Caco-2 (cell line): ENCODE data around the gene HARS1. TPM values are rescaled to one million over a fixed set of nuclear protein-coding genes. Genes with fewer than 3 reads are reported as not detected.
A peak's percentile ranks its signal among the peaks of the same experiment; 100 is the strongest.
"Not testable (repeated sequence)": the region's sequence is repeated elsewhere in the genome, so short reads cannot be mapped to it uniquely, and the experiment has no call there.

Experiments used
- BruUV-seq: library from RNA; stranded (reverse); fragments of 400-500 nt; replicated peaks from 2 replicates; lab custom pipeline; 2021; lab: Mats Ljungman, UMichigan
- CTCF ChIA-PET: fragments of 300-600 bp; sonication (Branson Sonifier 250); formaldehyde crosslinking; loops from one replicate; lab custom pipeline; 2022; ENCODE audit warnings: antibody characterized with exemption; lab: Charles Lee
- POLR2A ChIA-PET: fragments of 300-600 bp; sonication (Branson Sonifier 250); formaldehyde crosslinking; loops from one replicate; lab custom pipeline; 2022; ENCODE audit warnings: antibody characterized with exemption; lab: Charles Lee
- DNase-seq, 2 experiments: peaks; one replicate each; pipeline versions ENCODE4 v3.0.0 to v3.0.0-alpha.2; 2020 to 2022
- H3K27me3 ChIP-seq: replicated peaks from 2 replicates; pipeline ENCODE4 v1.6.0; 2011; ENCODE audit warnings: low read length; ENCODE audit not compliant: control insufficient read depth, insufficient read depth
- H3K36me3 ChIP-seq: 2 replicates; pipeline ENCODE4 v1.5.1; 2011; ENCODE audit warnings: low read length; ENCODE audit not compliant: control insufficient read depth, insufficient read depth
- H3K4me1 ChIP-seq: fragments of 250-450 bp; sonication (Bioruptor Pico); 2 replicates; pipeline ENCODE4 v1.5.1; 2020; ENCODE audit warnings: mild to moderate bottlenecking
- H3K4me3 ChIP-seq: 2 replicates; pipeline ENCODE4 v1.5.1; 2011; ENCODE audit warnings: low read depth, mild to moderate bottlenecking, control low read depth, low read length
- H3K9me3 ChIP-seq: fragments of 250-450 bp; sonication (Bioruptor Pico); 2 replicates; pipeline ENCODE4 v1.5.1; 2020; ENCODE audit warnings: mild to moderate bottlenecking, moderate library complexity
- H3K27ac Mint-ChIP-seq: one replicate; pipeline ENCODE4 v1.8.0; 2022; ENCODE audit warnings: mixed read lengths; ENCODE audit not compliant: unreplicated experiment
- H3K27me3 Mint-ChIP-seq: one replicate; pipeline ENCODE4 v1.8.0; 2022; ENCODE audit warnings: mixed read lengths; ENCODE audit not compliant: insufficient read depth, unreplicated experiment
- H3K36me3 Mint-ChIP-seq: one replicate; pipeline ENCODE4 v1.8.0; 2022; ENCODE audit warnings: mild to moderate bottlenecking, mixed read lengths; ENCODE audit not compliant: insufficient read depth, unreplicated experiment
- H3K4me1 Mint-ChIP-seq: one replicate; pipeline ENCODE4 v1.8.0; 2022; ENCODE audit warnings: low read depth, mixed read lengths; ENCODE audit not compliant: unreplicated experiment
- H3K4me3 Mint-ChIP-seq: one replicate; pipeline ENCODE4 v1.8.0; 2022; ENCODE audit warnings: mild to moderate bottlenecking, moderate library complexity, mixed read lengths; ENCODE audit not compliant: unreplicated experiment
- H3K9me3 Mint-ChIP-seq: one replicate; pipeline ENCODE4 v1.8.0; 2022; ENCODE audit warnings: mixed read lengths; ENCODE audit not compliant: unreplicated experiment
- intact Hi-C: fragments of 100-400 bp; cut with micrococcal nuclease; formaldehyde crosslinking; loops from one replicate; pipeline ENCODE4 v1.10.0; 2022; ENCODE audit not compliant: unreplicated experiment
- total RNA-seq: library from RNA; stranded (reverse); gene quantifications from 2 replicates; pipeline ENCODE4 v1.2.3, GENCODE V29; 2022
- TF ChIP-seq, protein P1 (sequence below), 2 experiments: fragments of 200-600 bp in 1 of 2; IDR thresholded peaks; 1 replicate in 1 of 2; 2 replicates in 1 of 2; pipeline versions ENCODE4 v1.5.1 to v1.8.0; 2011 to 2022; ENCODE audit warnings: antibody characterized with exemption in 1 of 2, control low read depth in 1 of 2, inconsistent platforms in 1 of 2, low read depth in 1 of 2, low read length in 1 of 2, mild to moderate bottlenecking in 1 of 2, moderate library complexity in 1 of 2; ENCODE audit not compliant: insufficient read depth in 1 of 2, severe bottlenecking in 1 of 2, unreplicated experiment in 1 of 2

HARS1 gene
- total RNA-seq, 1 experiment from 2014 or later: 83.5 TPM

DNA sequence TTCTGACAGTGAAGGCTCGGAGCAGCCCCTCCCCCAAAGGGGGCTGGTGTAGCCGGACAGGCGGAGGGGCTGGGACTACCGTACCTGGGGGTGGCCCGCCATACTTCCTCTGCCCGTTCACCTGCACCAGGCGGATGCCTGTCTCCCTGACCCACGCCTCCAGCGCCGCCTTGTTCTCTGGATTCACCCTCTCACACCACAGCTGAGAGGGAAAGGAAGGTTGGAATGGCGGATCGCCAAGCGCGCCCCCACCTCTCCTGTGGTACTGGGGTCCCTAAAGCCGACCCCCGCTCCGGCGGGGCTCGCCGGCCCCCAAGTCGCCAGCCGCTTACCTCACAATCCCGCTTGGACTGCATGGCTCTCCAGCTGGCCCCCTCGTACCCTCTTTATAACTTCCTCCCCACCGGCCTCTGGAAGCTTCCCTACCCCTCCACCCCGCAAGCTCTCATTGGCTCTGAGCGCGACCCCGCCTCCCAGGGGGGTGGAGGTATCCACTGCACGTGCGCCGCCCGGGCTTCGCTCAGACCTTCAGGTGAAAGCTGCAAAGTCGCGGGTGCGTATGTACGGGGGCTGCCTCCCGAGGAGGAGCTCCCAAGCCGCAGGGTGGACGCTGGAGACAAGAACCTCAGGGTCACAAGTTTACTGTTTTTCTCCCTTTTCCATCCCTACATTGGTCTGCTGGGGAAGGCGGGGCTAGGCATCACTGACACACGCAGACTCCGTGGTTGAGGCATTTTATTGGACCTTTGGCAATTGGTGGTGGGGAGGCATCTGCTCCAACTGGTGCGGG lies 17.8 kb downstream of the HARS1 start, which contains the start of gene DND1:
TSS of gene DND1 (minus strand) at position 390 of the 790 bp plus-strand sequence. CDS start at position 356, 34 bp downstream.
- Mint-ChIP-seq H3K27me3 (no peaks in the 10 kb centered on the region), H3K4me1 (no peaks in the 10 kb centered on the region), H3K4me3 (no peak within 1 kb of the TSS), H3K9me3 (no peaks in the 10 kb centered on the region), H3K27ac (peak within 1 kb of the TSS; percentile 18), H3K36me3 (peaks cover 59% of the 10 kb centered on the region)
- intact Hi-C loops: no loop called here
- H3K4me1 ChIP-seq: no peaks in the 10 kb centered on the region
- H3K36me3 ChIP-seq: peaks cover 4% of the 10 kb centered on the region
- no peaks in the 10 kb centered on the region for H3K9me3 ChIP-seq
- no TSS peak for BruUV-seq
- ChIA-PET POLR2A (no interaction called here), CTCF (no interaction called here)
- TF ChIP-seq, protein P1, sequence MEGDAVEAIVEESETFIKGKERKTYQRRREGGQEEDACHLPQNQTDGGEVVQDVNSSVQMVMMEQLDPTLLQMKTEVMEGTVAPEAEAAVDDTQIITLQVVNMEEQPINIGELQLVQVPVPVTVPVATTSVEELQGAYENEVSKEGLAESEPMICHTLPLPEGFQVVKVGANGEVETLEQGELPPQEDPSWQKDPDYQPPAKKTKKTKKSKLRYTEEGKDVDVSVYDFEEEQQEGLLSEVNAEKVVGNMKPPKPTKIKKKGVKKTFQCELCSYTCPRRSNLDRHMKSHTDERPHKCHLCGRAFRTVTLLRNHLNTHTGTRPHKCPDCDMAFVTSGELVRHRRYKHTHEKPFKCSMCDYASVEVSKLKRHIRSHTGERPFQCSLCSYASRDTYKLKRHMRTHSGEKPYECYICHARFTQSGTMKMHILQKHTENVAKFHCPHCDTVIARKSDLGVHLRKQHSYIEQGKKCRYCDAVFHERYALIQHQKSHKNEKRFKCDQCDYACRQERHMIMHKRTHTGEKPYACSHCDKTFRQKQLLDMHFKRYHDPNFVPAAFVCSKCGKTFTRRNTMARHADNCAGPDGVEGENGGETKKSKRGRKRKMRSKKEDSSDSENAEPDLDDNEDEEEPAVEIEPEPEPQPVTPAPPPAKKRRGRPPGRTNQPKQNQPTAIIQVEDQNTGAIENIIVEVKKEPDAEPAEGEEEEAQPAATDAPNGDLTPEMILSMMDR (IDR thresholded peaks at IDR 0.05; ENCODE audit: insufficient read depth in 1 of 2, low read depth in 1 of 2, low read length in 1 of 2, severe bottlenecking in 1 of 2, unreplicated experiment in 1 of 2): no peak
- H3K27me3 ChIP-seq: no peaks in the 10 kb centered on the region
- no peak within 1 kb of the TSS for H3K4me3 ChIP-seq
- DNase-seq: no peak

DNA sequence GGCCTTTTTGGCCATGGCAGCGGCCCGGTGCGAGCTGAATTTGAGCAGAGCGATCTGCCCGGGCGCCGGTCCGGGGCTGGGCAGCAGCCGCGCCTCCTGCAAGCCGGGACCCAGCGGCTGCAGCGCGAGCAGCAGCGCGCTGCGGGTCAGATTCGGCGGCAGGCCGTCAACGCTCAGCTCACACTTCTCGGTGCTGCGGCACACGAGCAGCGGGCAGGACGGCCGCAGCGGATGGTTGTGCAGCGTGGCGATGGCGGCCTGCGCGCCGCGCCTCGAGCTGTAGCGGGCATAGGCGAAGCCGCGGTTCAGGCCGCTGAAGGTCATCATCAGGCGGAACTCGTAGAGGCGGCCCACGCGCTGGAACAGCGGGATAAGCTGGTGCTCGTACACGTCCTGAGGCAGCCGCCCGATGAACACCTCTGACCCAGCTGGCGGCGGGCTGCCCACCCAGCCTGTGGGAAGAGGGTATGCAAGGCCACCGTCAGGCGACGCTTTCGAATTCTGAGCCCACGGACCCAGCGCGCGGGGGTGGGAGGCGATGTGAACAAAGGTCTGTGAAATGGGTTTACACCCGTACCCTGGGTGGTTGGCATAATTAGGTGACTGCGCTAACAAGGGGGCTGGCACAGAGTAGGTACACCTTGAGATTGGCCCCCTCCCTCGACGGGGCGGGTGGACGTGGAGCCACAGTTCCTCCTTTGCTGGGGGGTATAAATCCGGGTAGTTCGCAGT lies 18.5 kb downstream of the HARS1 start:
- H3K27me3 Mint-ChIP-seq: no peaks in the 10 kb centered on the region
- H3K4me1 Mint-ChIP-seq: no peaks in the 10 kb centered on the region
- H3K27me3 ChIP-seq: no peaks in the 10 kb centered on the region
- H3K9me3 ChIP-seq: no peaks in the 10 kb centered on the region
- H3K27ac Mint-ChIP-seq: no peak overlapping the region
- no peak overlapping the region for H3K4me3 ChIP-seq
- peaks cover 5% of the 10 kb centered on the region for H3K36me3 ChIP-seq
- CTCF ChIA-PET: interaction anchor here (1.1 kb wide), 1 partner anchor 25 kb away, joined by 4 read pairs; the partner anchor contains the start of gene IK
- TF ChIP-seq, protein P1 (IDR thresholded peaks at IDR 0.05; ENCODE audit: insufficient read depth in 1 of 2, low read depth in 1 of 2, low read length in 1 of 2, severe bottlenecking in 1 of 2, unreplicated experiment in 1 of 2): no peak
- intact Hi-C loops: no loop called here
- no peak overlapping the region for H3K4me3 Mint-ChIP-seq
- H3K4me1 ChIP-seq: no peaks in the 10 kb centered on the region
- POLR2A ChIA-PET: no interaction called here
- H3K36me3 Mint-ChIP-seq: peaks cover 62% of the 10 kb centered on the region
- DNase-seq: no peak
- BruUV-seq: no TSS peak
- no peaks in the 10 kb centered on the region for H3K9me3 Mint-ChIP-seq

DNA sequence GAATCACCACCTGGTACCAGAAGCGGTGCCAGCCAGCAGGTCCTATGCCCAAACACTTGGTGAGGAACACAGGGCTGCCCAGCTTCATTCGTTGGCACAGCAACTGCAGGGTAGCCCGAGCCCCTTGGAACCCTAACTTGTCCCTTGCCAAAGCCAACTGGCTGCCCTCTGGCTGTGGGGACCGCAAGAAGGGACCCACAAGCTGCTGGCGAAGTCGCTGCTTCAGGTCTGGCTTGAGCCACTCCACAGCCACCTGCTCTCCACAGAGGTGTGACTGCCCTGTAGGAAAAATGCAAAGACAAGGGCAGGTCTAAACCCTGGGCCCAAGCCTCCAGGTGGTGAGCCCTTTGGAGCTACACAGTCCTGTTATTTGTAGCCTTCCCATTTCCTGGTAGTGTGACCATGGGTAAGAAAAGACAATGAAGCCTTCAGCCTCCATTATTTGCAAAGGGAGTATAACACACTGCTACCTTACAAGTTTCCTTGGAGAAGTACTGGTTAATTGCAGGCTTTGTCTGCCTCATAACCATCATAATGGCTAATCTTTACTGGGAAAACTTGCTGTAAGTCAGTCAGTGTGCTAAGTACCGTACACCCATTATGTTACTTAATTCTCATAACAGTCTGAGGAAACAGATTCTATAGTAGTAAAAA lies 19.6 kb downstream of the HARS1 start:
- Histone ChIP-seq H3K4me3 (no peak overlapping the region), H3K4me1 (no peaks in the 10 kb centered on the region), H3K9me3 (no peaks in the 10 kb centered on the region), H3K27me3 (no peaks in the 10 kb centered on the region), H3K36me3 (peaks cover 4% of the 10 kb centered on the region; the same call in 1 of the 2 replicates)
- Mint-ChIP-seq H3K27ac (no peak overlapping the region), H3K36me3 (peaks cover 72% of the 10 kb centered on the region), H3K4me3 (no peak overlapping the region), H3K4me1 (peaks cover 2% of the 10 kb centered on the region), H3K27me3 (no peaks in the 10 kb centered on the region), H3K9me3 (peaks cover 2% of the 10 kb centered on the region)
- intact Hi-C loops: no loop called here
- POLR2A ChIA-PET: interaction anchor here (0.6 kb wide), 1 partner anchor 120 kb away, joined by 4 read pairs; no protein-coding TSS in a partner anchor
- no peak for DNase-seq
- TF ChIP-seq, protein P1 (IDR thresholded peaks at IDR 0.05; ENCODE audit: insufficient read depth in 1 of 2, low read depth in 1 of 2, low read length in 1 of 2, severe bottlenecking in 1 of 2, unreplicated experiment in 1 of 2): no peak
- CTCF ChIA-PET: interaction anchor here (1.1 kb wide), 1 partner anchor 24 kb away, joined by 4 read pairs; the partner anchor contains the start of gene IK
- BruUV-seq: no TSS peak

DNA sequence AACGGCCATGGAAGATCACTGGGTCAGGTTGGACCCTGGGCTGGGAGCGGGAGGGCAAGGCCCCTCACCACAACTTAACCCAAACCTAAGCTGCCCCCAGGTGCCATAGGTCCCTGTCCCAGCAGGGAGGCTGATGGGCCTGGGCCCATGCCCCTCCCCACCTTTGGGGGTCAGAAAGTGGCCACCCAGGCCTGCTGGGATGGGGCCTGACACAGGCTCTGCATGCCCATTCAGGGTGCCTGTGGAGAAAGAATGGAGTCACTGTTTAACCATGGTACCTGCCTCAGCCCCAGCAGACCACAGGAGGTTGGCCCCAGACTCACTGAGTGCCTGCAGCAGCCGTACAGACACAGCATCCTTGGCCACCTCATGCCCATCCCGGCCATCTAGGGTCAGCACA lies 20.1 kb downstream of the HARS1 start:
- H3K4me1 ChIP-seq, H3K9me3 Mint-ChIP-seq, H3K4me1 Mint-ChIP-seq, H3K4me3 Mint-ChIP-seq, intact Hi-C loops, H3K9me3 ChIP-seq, H3K36me3 ChIP-seq, BruUV-seq, H3K27ac Mint-ChIP-seq, DNase-seq, CTCF ChIA-PET, H3K27me3 Mint-ChIP-seq, H3K4me3 ChIP-seq, POLR2A ChIA-PET, H3K27me3 ChIP-seq: not testable (repeated sequence)
- H3K36me3 Mint-ChIP-seq: peaks cover 73% of the 10 kb centered on the region
